Progenitor cell of endocrine pancreas (in vitro differentiated cells): ENCODE results near the gene LRFN2. TPM values are rescaled to one million over a fixed set of nuclear protein-coding genes. Genes with fewer than 3 reads are reported as not detected.

Experiments used
- DNase-seq: peaks from one replicate; pipeline ENCODE4 v3.0.0; 2021; ENCODE audit warnings: low spot score; ENCODE audit not compliant: unreplicated experiment
- H3K27ac Mint-ChIP-seq: 2 replicates; pipeline ENCODE4 v1.8.0; 2021; ENCODE audit warnings: mild to moderate bottlenecking, moderate library complexity, mixed read lengths
- H3K27me3 Mint-ChIP-seq: 2 replicates; pipeline ENCODE4 v1.8.0; 2021; ENCODE audit warnings: mixed read lengths
- H3K36me3 Mint-ChIP-seq: 2 replicates; pipeline ENCODE4 v1.8.0; 2022; ENCODE audit warnings: mixed read lengths; ENCODE audit not compliant: insufficient read depth
- H3K4me1 Mint-ChIP-seq: 2 replicates; pipeline ENCODE4 v1.8.0; 2021; ENCODE audit warnings: low read depth, mixed read lengths
- H3K4me3 Mint-ChIP-seq: 2 replicates; pipeline ENCODE4 v1.8.0; 2021; ENCODE audit warnings: low read depth, mild to moderate bottlenecking, moderate library complexity, mixed read lengths
- H3K9me3 Mint-ChIP-seq: 2 replicates; pipeline ENCODE4 v1.8.0; 2021; ENCODE audit warnings: low read depth, mixed read lengths
- total RNA-seq: library from RNA; stranded (reverse); gene quantifications from 2 replicates; pipeline ENCODE4 v1.2.1, GENCODE V29; 2021
- TF ChIP-seq, protein P1 (sequence below): fragments of 200-600 bp; sonication (generic); IDR thresholded peaks from one replicate; pipeline ENCODE4 v1.5.0; 2021; ENCODE audit warnings: antibody characterized with exemption, mild to moderate bottlenecking; ENCODE audit not compliant: unreplicated experiment

Gene LRFN2
- total RNA-seq, 1 donor from 2014 or later = 0.14 TPM

DNA sequence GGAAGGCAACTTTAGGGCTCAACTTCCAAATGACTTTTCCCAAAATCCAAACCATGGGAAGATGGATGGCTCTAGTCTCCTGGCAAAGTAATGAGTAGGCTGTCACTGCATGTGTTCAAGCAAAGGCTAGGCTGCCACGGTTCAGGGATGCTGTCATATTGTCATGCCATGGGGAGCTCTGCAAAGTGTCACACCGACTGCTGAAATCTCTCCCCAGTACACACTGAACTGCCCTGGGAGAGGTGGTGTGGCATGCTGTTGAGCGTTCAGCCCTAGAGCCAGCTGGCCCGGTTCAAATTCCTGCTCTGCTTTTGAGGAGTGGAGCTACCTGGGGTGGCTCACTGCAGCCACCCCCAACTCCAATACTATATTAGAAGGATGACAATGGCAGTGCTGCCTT is 115.9 kb downstream of the LRFN2 start:
- Mint-ChIP-seq H3K4me1 (no peaks in the 10 kb centered on the region), H3K27ac (no peak overlapping the region), H3K4me3 (no peak overlapping the region), H3K9me3 (no peaks in the 10 kb centered on the region), H3K27me3 (peaks cover 21% of the 10 kb centered on the region), H3K36me3 (no peaks in the 10 kb centered on the region)
- TF ChIP-seq, protein P1, sequence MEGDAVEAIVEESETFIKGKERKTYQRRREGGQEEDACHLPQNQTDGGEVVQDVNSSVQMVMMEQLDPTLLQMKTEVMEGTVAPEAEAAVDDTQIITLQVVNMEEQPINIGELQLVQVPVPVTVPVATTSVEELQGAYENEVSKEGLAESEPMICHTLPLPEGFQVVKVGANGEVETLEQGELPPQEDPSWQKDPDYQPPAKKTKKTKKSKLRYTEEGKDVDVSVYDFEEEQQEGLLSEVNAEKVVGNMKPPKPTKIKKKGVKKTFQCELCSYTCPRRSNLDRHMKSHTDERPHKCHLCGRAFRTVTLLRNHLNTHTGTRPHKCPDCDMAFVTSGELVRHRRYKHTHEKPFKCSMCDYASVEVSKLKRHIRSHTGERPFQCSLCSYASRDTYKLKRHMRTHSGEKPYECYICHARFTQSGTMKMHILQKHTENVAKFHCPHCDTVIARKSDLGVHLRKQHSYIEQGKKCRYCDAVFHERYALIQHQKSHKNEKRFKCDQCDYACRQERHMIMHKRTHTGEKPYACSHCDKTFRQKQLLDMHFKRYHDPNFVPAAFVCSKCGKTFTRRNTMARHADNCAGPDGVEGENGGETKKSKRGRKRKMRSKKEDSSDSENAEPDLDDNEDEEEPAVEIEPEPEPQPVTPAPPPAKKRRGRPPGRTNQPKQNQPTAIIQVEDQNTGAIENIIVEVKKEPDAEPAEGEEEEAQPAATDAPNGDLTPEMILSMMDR = no peak
- no peak for DNase-seq

DNA sequence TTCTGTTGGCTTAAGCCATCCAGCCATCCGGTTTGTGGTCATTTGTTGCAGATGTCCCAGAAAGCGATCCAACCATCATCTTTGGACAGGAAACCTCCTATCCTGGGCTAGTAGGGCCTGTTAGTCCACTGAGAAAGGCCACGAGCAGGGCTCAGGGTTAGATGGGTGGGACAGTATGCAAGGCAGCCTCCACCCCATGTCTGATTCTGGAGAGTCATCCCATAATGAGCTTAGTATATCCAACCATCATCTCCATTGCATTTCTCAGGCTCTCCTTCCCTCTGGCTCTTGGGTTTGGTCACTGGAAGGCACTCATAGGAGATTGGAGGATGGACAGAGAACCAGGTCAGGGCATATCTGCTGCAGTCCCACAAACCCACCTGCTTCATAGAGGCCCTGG is 117.8 kb downstream of the LRFN2 start:
- peaks cover 18% of the 10 kb centered on the region for H3K27me3 Mint-ChIP-seq
- no peak overlapping the region for H3K27ac Mint-ChIP-seq
- no peaks in the 10 kb centered on the region for H3K9me3 Mint-ChIP-seq
- no peak for DNase-seq
- no peak overlapping the region for H3K4me3 Mint-ChIP-seq
- no peaks in the 10 kb centered on the region for H3K36me3 Mint-ChIP-seq
- no peaks in the 10 kb centered on the region for H3K4me1 Mint-ChIP-seq
- TF ChIP-seq, protein P1 = no peak

DNA sequence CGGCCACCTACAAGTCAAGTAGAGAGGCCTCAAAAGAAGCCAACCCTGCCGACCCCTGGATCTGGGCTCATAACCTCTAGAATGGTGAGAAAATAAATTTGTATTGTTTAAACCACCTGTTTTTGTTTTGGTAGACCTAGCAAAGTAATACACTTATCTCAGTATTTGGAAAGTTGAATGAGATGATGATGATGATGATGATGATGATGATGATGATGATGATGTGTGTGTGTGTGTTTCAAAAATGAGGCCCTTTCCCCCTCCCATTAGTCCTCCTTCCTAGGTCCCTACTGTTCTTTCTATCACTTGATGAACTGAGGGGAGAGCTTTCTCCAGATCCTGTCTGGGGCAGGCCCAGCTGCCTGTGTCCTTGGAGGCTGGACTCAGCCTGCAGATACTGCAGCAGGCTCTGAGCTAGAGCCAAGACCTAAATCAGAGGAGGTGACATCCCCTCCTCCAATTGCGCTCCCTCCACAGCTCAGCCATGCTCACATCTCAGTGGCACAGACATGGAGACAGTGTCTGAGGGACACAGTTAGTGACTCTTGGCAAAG is 120.1 kb downstream of the LRFN2 start:
- no peaks in the 10 kb centered on the region for H3K4me1 Mint-ChIP-seq
- H3K27me3 Mint-ChIP-seq = peaks cover 14% of the 10 kb centered on the region
- H3K4me3 Mint-ChIP-seq = no peak overlapping the region
- H3K27ac Mint-ChIP-seq = no peak overlapping the region
- no peaks in the 10 kb centered on the region for H3K9me3 Mint-ChIP-seq
- H3K36me3 Mint-ChIP-seq = no peaks in the 10 kb centered on the region
- TF ChIP-seq, protein P1 = no peak
- no peak for DNase-seq

- Mint-ChIP-seq H3K27me3 (peaks cover 7% of the 10 kb centered on the region), H3K4me1 (peaks cover 3% of the 10 kb centered on the region), H3K4me3 (no peak overlapping the region), H3K27ac (no peak overlapping the region), H3K36me3 (no peaks in the 10 kb centered on the region), H3K9me3 (no peaks in the 10 kb centered on the region)
- TF ChIP-seq, protein P1 = no peak
- no peak for DNase-seq
Observed at GRCh38 chr6:40461643-40462042, 125.5 kb downstream of the LRFN2 start.

GRCh38 chr6:40460380-40460779 is 126.8 kb downstream of the LRFN2 start:
- no peak for DNase-seq
- no peak overlapping the region for H3K27ac Mint-ChIP-seq
- H3K4me1 Mint-ChIP-seq = peaks cover 3% of the 10 kb centered on the region
- H3K4me3 Mint-ChIP-seq = no peak overlapping the region
- peaks cover 7% of the 10 kb centered on the region for H3K27me3 Mint-ChIP-seq
- no peaks in the 10 kb centered on the region for H3K9me3 Mint-ChIP-seq
- no peaks in the 10 kb centered on the region for H3K36me3 Mint-ChIP-seq
- TF ChIP-seq, protein P1 = no peak
